SU-DHL-6 (cell line): ENCODE measurements around the gene TARP.
"Not testable (repeated sequence)": the region's sequence is repeated elsewhere in the genome, so short reads cannot be mapped to it uniquely, and the experiment has no call there.

Experiments
- EZH2phosphoT487 ChIP-seq: fragments of 200-600 bp; sonication (generic), shearing (Covaris generic); conservative IDR thresholded peaks from 2 replicates; pipeline ENCODE4 v1.6.1; 2018; ENCODE audit warnings: mild to moderate bottlenecking, antibody characterized with exemption, low read length, moderate library complexity, mixed read lengths
- TF ChIP-seq, protein P1 (sequence below): fragments of 200-600 bp; sonication (generic); IDR thresholded peaks from one replicate; pipeline ENCODE4 v1.5.1; 2017; ENCODE audit warnings: antibody characterized with exemption, mild to moderate bottlenecking, low read length, moderate library complexity; ENCODE audit not compliant: insufficient read depth, poor library complexity, severe bottlenecking

DNA sequence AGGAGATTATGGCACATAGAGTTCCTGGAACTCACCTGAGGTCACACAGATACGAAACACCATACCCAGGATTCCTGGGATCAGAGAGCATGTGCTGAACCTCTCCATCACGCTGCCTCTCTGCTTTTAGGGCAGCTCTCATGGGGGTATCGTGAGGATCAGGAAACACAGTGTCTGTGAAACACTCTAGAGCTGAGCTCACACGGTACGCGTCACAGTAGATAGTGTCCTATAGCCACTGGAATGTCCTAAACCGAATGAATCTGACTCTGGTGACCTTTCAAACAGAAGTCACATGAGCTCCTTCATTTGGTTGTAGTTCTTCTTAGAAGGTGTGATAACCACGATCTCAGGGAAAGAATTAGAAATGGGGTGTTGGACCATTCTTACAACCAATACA is 14.3 kb downstream of the TARP start:
- TF ChIP-seq, protein P1, sequence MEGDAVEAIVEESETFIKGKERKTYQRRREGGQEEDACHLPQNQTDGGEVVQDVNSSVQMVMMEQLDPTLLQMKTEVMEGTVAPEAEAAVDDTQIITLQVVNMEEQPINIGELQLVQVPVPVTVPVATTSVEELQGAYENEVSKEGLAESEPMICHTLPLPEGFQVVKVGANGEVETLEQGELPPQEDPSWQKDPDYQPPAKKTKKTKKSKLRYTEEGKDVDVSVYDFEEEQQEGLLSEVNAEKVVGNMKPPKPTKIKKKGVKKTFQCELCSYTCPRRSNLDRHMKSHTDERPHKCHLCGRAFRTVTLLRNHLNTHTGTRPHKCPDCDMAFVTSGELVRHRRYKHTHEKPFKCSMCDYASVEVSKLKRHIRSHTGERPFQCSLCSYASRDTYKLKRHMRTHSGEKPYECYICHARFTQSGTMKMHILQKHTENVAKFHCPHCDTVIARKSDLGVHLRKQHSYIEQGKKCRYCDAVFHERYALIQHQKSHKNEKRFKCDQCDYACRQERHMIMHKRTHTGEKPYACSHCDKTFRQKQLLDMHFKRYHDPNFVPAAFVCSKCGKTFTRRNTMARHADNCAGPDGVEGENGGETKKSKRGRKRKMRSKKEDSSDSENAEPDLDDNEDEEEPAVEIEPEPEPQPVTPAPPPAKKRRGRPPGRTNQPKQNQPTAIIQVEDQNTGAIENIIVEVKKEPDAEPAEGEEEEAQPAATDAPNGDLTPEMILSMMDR: not testable (repeated sequence)
- not testable (repeated sequence) for TF ChIP-seq EZH2phosphoT487
